Suprapubic skin (tissue), 3 donors: ENCODE measurements around the gene MT1A.

ENCODE experiments used
- POLR2A ChIP-seq, 2 donors: fragments of 450-650 bp; IDR thresholded peaks; one replicate each; pipeline ENCODE4 v1.6.1; 2017; ENCODE audit warnings: antibody characterized with exemption in 2 of 2, mild to moderate bottlenecking in 2 of 2, moderate library complexity in 2 of 2
- TF ChIP-seq, protein P1 (sequence below), 2 donors: fragments of 200-600 bp in 1 of 2; fragments of 450-650 bp in 1 of 2; sonication (generic) in 1 of 2; IDR thresholded peaks; one replicate each; pipeline ENCODE4 v1.5.1; 2016 to 2019; ENCODE audit warnings: antibody characterized with exemption in 2 of 2, mild to moderate bottlenecking in 1 of 2, moderate library complexity in 1 of 2

DNA sequence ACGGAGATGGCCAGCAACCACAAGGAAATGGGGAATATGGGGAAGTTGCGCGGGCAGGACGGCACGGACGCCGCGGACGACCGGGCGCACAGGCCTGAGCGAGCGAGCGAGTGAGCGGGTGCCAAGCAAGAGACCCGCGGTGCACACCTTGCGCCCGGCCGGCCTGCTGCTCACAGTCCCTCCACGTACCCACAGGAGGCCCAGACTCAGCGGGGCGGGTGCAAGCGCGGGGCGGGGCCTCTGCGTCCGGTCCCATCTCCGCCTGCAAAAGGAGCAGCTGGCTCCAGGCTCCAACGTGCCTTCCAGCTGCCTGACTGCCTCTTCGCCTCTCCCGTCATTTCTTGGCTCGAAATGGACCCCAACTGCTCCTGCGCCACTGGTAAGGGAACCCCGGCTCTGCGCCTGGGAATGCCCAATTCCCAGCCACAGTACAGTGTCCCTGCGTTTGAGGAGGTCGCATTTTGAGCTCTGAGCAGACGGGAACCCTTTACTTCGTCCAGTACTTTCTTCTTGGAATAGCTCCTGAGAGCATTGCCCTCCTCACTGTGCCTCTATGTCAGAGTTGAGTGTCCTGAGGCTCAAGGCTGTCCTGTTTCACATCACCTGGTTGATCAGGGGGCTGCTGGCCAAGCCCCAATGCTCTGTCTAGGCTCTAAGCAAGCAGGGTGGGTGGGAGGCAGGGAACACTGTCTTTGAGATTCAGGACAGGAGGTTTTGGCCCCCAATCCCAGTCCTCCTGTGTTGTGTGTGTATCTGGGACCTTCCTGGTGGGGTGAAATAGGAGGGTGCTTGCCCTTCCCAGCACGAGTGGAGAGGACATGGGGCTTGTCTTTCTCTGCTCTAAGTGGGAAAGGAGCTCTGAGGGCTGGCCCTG, 21.0 kb upstream of the MT1A start:
- TF ChIP-seq, protein P1, sequence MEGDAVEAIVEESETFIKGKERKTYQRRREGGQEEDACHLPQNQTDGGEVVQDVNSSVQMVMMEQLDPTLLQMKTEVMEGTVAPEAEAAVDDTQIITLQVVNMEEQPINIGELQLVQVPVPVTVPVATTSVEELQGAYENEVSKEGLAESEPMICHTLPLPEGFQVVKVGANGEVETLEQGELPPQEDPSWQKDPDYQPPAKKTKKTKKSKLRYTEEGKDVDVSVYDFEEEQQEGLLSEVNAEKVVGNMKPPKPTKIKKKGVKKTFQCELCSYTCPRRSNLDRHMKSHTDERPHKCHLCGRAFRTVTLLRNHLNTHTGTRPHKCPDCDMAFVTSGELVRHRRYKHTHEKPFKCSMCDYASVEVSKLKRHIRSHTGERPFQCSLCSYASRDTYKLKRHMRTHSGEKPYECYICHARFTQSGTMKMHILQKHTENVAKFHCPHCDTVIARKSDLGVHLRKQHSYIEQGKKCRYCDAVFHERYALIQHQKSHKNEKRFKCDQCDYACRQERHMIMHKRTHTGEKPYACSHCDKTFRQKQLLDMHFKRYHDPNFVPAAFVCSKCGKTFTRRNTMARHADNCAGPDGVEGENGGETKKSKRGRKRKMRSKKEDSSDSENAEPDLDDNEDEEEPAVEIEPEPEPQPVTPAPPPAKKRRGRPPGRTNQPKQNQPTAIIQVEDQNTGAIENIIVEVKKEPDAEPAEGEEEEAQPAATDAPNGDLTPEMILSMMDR (IDR thresholded peaks at IDR 0.05): no peak
- TF ChIP-seq POLR2A (IDR thresholded peaks at IDR 0.05): no peak
